ENCODE data around the gene ACTN1. TPM values are rescaled to one million over a fixed set of nuclear protein-coding genes. Genes with fewer than 3 reads are reported as not detected.

The ACTN1 gene
- total and polyA plus RNA-seq, 10 of the 15 experiments (the other 5 are each of a cell fraction or from before 2014, with no cell fraction given), result 0.14 to 39.4 (median 2.6) TPM

DNA sequence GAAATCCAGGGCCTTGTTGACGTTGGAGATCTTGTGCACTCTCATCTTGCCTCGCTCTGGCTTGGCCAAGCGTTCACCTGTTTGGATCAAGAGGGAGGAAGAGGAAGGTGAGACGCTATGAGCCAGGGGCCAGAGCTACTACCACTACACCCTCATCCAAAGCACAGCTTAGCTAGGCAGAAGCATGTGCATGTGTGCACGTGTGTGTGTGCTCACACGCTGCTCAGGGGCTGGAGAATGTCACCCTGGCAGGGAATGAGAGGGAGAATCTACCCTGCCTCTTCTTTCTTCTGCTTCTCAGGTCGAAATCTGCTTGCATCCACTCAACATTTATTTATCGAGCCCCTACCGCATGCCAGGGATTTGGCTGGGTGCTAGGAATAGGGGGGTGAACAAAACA is 58.1 kb downstream of the ACTN1 start (continued):
- TF ChIP-seq NFIC (IDR thresholded peaks at IDR 0.05; ENCODE audit: low read depth, low read length), result no peak
- TF ChIP-seq, protein P1, sequence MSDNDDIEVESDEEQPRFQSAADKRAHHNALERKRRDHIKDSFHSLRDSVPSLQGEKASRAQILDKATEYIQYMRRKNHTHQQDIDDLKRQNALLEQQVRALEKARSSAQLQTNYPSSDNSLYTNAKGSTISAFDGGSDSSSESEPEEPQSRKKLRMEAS (IDR thresholded peaks at IDR 0.05; ENCODE audit: low read depth, low read length), result no peak

DNA sequence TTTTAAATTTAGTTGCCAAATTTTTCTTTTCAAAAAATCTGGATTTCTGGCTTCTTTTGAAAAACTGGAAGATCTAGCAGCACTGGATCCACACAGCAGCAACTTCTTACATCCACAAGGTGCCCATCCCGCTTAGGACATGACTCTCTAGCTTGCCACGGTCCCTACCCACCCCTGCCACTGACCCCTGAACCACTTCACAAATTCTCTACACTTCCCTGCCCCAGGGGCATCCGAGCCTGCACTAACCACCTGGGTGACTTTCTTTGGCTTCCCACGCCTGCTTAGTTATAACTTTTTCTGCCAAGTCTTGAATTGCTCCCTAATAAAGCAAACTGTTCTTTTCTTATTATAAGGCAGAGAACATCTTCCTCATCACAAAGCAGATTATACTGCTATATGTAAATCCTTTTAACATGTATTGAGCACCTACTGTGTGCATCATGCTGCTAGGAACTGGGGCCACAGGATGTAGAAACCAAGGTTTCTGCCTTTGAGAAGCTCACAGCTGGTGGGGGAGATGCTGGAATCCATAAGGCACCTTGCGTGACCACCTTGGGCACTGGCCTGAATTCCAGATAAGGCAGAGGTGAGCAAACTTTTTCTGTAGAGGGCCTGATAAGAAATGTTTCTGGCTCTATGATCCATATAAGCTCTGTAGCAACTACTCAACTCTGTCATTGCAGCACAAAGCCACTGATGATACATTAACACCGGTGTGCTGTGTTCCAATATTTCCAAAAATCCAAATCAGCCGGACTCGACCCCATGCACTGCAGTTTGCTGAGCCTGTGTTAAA is 59.8 kb downstream of the ACTN1 start:
- TF ChIP-seq CHD2 (IDR thresholded peaks at IDR 0.05; ENCODE audit: borderline replicate concordance, low read depth, low read length) (no peak), ZNF622 (IDR thresholded peaks at IDR 0.05) (no peak), BHLHE40 (IDR thresholded peaks at IDR 0.05; ENCODE audit: borderline replicate concordance in 1 of 2, low read depth in 2 of 2, low read length in 1 of 2) (no peak), EP300 (IDR thresholded peaks at IDR 0.05; ENCODE audit: borderline replicate concordance in 1 of 2, control insufficient read depth in 1 of 2, low read depth in 2 of 2, low read length in 2 of 2) (no peak), FOXM1 (IDR thresholded peaks at IDR 0.05; ENCODE audit: low read depth, low read length) (no peak), SP1 (IDR thresholded peaks at IDR 0.05; ENCODE audit: low read depth, low read length) (no peak), SMARCA5 (IDR thresholded peaks at IDR 0.05) (no peak), ETV6 (conservative IDR thresholded peaks at IDR 0.05 in 1 of 2, IDR thresholded peaks at IDR 0.05 in 1 of 2; ENCODE audit: borderline replicate concordance in 1 of 2, low read depth in 1 of 2) (no peak), POLR2A (IDR thresholded peaks at IDR 0.05; ENCODE audit: low read depth, low read length) (no peak), SREBF2 (IDR thresholded peaks at IDR 0.05; ENCODE audit: low read length) (no peak), ZNF384 (IDR thresholded peaks at IDR 0.05; ENCODE audit: borderline replicate concordance, low read depth, low read length) (no peak), POU2F2 (IDR thresholded peaks at IDR 0.05; ENCODE audit: borderline replicate concordance, low read depth, low read length) (no peak), SREBF1 (IDR thresholded peaks at IDR 0.05; ENCODE audit: low read length) (no peak), RFX5 (IDR thresholded peaks at IDR 0.05; ENCODE audit: low read depth, low read length) (no peak), IKZF1 (conservative IDR thresholded peaks at IDR 0.05) (no peak), JUNB (IDR thresholded peaks at IDR 0.05) (no peak), HDAC2 (IDR thresholded peaks at IDR 0.05) (no peak), HDGF (IDR thresholded peaks at IDR 0.05) (no peak)
- TF ChIP-seq, protein P2, sequence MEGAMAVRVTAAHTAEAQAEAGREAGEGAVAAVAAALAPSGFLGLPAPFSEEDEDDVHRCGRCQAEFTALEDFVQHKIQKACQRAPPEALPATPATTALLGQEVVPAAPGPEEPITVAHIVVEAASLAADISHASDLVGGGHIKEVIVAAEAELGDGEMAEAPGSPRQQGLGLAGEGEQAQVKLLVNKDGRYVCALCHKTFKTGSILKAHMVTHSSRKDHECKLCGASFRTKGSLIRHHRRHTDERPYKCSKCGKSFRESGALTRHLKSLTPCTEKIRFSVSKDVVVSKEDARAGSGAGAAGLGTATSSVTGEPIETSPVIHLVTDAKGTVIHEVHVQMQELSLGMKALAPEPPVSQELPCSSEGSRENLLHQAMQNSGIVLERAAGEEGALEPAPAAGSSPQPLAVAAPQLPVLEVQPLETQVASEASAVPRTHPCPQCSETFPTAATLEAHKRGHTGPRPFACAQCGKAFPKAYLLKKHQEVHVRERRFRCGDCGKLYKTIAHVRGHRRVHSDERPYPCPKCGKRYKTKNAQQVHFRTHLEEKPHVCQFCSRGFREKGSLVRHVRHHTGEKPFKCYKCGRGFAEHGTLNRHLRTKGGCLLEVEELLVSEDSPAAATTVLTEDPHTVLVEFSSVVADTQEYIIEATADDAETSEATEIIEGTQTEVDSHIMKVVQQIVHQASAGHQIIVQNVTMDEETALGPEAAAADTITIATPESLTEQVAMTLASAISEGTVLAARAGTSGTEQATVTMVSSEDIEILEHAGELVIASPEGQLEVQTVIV (IDR thresholded peaks at IDR 0.05; ENCODE audit: borderline replicate concordance, partially characterized antibody), result no peak
- Histone ChIP-seq H3K4me3 (no peak overlapping the region), H3K79me2 (ENCODE audit: control insufficient read depth, insufficient read depth, low read length) (no peaks in the 10 kb centered on the region), H3K9ac (ENCODE audit: control insufficient read depth, insufficient read depth, low read length) (no peak overlapping the region), H4K20me1 (ENCODE audit: control insufficient read depth, insufficient read depth) (no peaks in the 10 kb centered on the region), H3K27ac (ENCODE audit: control insufficient read depth, insufficient read depth) (no peak overlapping the region), H3K36me3 (ENCODE audit: control insufficient read depth in 2 of 2, insufficient read depth in 2 of 2, low read length in 1 of 2) (peaks cover 0 to 3% of the 10 kb centered on the region in 2 experiments; a peak in 2 of 4 replicates), H3K4me2 (ENCODE audit: control insufficient read depth, insufficient read depth) (no peak overlapping the region), H3K9me3 (replicated peaks; ENCODE audit: control insufficient read depth, insufficient read depth, low read length) (no peaks in the 10 kb centered on the region), H3K4me1 (ENCODE audit: control insufficient read depth, insufficient read depth, low read length) (no peaks in the 10 kb centered on the region), H3K27me3 (replicated peaks in 1 of 2; ENCODE audit: control insufficient read depth in 2 of 2, insufficient read depth in 2 of 2, low read length in 1 of 2) (no peaks in the 10 kb centered on the region), H2AFZ (ENCODE audit: control insufficient read depth, low read depth, low read length) (no peak overlapping the region)
- WGBS (ENCODE audit: insufficient coverage, insufficient replicate concordance, low lambda C conversion rate, missing lambda C conversion rate), result 53% methylated on average over 8 of the region's 8 CpGs
- ChIA-PET POLR2A (no interaction called here), RAD21 (ENCODE audit: unreplicated experiment) (no interaction called here), SMC1A (ENCODE audit: uncharacterized antibody, unreplicated experiment) (no interaction called here), CTCF (interaction anchor here (1.4 kb wide), 1 partner anchor 8 kb away, joined by 5 read pairs; no protein-coding TSS in a partner anchor)
- TSS peak; percentile 38 for BruUV-seq (replicated peaks)
- intact Hi-C loops (cut with micrococcal nuclease; ENCODE audit: unreplicated experiment), result no loop called here
- DNase-seq (ENCODE audit: low read depth, low spot score), result no peak
- ATAC-seq, result no peak
- in situ Hi-C loops (cut with MboI), result no loop called here
- no peak for FAIRE-seq

Data from GM12878 (cell line).